Muscle of back (tissue), 13 donors: Measurements from ENCODE around the gene CSN3. TPM values are rescaled to one million over a fixed set of nuclear protein-coding genes. Genes with fewer than 3 reads are reported as not detected.
A peak's percentile ranks its signal among the peaks of the same experiment; 100 is the strongest.
"Not testable (repeated sequence)": the region's sequence is repeated elsewhere in the genome, so short reads cannot be mapped to it uniquely, and the experiment has no call there.

Experiments
- DNase-seq, 3 donors: peaks; one replicate each; pipeline versions ENCODE4 v3.0.0 to v3.0.0-alpha.2; 2013
- long read RNA-seq, 9 donors: transcript quantifications; one replicate each; lab custom pipeline, GENCODE V29; 2026
- polyA plus RNA-seq, 10 donors: library from polyadenylated mRNA; unstranded; fragments of 120-200 nt; gene quantifications; one replicate each; pipeline ENCODE4 v1.2.1, GENCODE V29; 2013; ENCODE audit not compliant: insufficient read length in 10 of 10

The CSN3 gene
- polyA plus RNA-seq = not detected
- long read RNA-seq, donor 1 = 0 reads
- long read RNA-seq, donor 2 = 0 reads
- long read RNA-seq, donor 3 = 0 reads
- long read RNA-seq, donor 4 = 0 reads
- long read RNA-seq, donor 5 = 0 reads
- long read RNA-seq, donor 6 = 0 reads
- long read RNA-seq, donor 7 = 0 reads
- long read RNA-seq, donor 8 = 0 reads
- long read RNA-seq, donor 9 = 0 reads

- DNase-seq = not testable (repeated sequence)
Observed at GRCh38 chr4:70242297-70242696, at the start of gene CSN3. TSS of gene CSN3 (plus strand) at chr4:70242597. CDS start at chr4:70244820, 2,223 bp downstream.

DNA sequence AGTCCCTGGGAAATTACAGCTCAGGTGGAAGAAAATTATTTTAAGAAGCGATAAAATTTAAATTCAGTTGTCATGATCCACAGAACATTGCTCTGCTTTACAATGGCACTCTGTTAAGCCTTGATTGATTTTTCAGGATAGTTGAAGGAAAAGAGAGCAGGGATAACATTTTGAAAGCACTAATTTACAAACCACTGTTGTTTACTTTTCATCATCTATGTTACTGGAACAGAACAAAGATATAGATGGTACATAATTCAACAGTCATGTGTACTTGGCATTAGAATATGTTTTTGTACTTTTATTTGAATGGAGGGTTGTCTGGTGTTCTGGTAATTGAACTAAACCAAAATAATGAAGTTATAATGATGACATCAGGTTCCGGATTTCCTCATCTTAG lies 49.5 kb upstream of the CSN3 start:
- DNase-seq = no peak

DNA sequence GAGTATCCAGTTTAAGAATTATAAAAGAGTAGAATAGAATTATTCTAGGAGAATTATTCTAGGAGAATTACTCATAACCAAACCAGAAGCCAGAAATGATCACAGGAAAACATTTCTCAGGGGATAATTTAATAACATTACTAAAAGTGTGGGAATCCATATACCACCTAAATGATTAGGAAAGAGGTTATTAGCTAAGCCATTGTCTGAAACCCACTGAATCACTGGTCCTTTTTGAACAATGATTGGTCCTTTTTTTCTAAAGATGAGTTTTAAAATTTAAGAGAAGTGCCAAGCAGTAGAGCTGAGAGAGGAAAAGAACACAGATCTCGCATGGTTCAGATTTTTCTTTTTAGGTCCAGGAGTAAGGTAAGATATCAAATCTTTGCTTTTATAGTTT lies 47.0 kb upstream of the CSN3 start, which contains the start of gene ODAM:
TSS of gene ODAM (plus strand) at position 301 of the 400 bp plus-strand sequence. CDS start 819 bp downstream, outside the sequence.
- DNase-seq = no peak

DNA sequence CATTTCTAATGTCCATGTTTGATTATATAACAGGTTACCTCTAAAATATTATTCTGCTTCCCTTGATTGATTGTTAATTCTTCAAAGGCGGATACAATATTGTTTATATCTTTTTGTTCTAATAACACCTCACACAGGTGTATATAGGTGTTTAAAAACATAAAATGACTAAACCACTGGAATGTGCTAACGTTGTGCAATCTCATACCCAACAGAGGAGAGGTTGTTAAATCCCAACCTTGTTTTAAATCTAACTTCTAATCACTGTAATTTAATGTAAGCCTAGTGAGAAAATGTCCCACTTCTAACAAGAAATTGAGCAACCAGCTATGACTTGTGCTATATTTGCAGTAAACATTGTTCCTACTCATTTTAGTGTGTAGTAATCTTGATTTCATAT lies 45.5 kb upstream of the CSN3 start:
- no peak for DNase-seq

- DNase-seq = no peak
Observed at GRCh38 chr4:70197842-70198241, 44.6 kb upstream of the CSN3 start.

- DNase-seq = no peak
Observed at GRCh38 chr4:70203601-70204000, 38.8 kb upstream of the CSN3 start.

DNA sequence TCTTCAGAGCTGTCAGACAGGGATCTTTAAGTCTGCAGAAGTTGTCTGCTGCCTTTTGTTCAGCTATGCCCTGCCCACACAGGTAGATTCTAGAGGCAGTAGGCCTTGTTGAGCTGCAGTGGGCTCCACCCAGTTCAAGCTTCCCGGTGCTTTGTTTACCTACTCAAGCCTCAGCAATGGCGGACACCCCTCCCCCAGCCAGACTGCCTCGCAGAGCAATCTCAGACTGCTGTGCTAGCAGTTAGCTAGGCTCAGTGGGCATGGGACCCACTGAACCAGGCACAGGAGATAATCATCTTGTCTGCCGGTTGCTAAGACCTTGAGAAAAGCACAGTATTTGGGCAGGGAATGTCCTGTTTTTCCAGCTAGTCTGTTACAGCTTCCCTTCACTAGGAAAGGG lies 29.6 kb upstream of the CSN3 start:
- DNase-seq = not testable (repeated sequence)

DNA sequence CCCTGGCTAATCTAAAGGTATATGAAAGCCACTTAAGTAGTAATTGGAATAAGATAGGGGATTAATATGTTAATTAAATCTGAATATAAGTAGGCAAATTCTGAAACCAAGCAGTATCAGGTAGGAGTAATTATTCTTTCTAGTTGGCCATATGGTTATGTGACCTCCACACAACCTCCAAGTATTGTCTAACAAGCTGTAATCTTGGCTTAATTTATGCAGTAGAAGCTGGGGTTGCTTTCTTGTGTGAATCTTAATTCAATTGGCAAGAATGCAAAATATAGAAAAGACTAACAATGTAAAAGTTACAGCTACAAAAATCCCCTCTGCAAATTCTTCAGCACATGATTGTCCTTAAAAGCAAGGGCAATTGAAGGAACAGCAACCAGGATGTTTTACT lies 26.3 kb upstream of the CSN3 start:
- not testable (repeated sequence) for DNase-seq

DNA sequence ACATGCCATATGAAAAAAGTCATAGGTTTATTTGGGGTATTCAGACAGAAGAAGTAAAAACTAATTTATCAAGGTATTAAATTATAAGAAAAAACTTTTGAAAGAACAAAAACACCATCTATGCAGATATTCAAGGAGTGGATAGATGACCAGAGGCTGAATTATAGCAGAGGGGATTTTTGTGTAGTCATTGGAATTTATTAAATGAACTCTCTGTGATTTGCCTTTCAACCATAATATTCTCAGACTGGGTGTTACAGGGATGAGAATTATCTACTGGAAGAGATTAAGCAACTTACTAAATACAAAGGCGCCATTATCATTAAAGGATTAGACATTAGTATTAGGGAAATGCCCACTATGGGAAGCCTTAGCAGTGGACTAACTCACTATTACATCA lies 25.8 kb upstream of the CSN3 start:
- DNase-seq = not testable (repeated sequence)

- DNase-seq = not testable (repeated sequence)
Observed at GRCh38 chr4:70221389-70221788, 21.0 kb upstream of the CSN3 start.

DNA sequence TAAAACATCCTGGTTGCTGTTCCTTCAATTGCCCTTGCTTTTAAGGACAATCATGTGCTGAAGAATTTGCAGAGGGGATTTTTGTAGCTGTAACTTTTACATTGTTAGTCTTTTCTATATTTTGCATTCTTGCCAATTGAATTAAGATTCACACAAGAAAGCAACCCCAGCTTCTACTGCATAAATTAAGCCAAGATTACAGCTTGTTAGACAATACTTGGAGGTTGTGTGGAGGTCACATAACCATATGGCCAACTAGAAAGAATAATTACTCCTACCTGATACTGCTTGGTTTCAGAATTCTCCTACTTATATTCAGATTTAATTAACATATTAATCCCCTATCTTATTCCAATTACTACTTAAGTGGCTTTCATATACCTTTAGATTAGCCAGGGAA lies 20.6 kb upstream of the CSN3 start:
- DNase-seq = not testable (repeated sequence)

GRCh38 chr4:70225824-70226223 lies 16.6 kb upstream of the CSN3 start, which contains the start of gene FDCSP:
TSS of gene FDCSP (plus strand) at chr4:70226124. CDS start at chr4:70231195, 5,071 bp downstream.
- DNase-seq = no peak

GRCh38 chr4:70236125-70236524 lies 6.3 kb upstream of the CSN3 start:
- no peak for DNase-seq

DNA sequence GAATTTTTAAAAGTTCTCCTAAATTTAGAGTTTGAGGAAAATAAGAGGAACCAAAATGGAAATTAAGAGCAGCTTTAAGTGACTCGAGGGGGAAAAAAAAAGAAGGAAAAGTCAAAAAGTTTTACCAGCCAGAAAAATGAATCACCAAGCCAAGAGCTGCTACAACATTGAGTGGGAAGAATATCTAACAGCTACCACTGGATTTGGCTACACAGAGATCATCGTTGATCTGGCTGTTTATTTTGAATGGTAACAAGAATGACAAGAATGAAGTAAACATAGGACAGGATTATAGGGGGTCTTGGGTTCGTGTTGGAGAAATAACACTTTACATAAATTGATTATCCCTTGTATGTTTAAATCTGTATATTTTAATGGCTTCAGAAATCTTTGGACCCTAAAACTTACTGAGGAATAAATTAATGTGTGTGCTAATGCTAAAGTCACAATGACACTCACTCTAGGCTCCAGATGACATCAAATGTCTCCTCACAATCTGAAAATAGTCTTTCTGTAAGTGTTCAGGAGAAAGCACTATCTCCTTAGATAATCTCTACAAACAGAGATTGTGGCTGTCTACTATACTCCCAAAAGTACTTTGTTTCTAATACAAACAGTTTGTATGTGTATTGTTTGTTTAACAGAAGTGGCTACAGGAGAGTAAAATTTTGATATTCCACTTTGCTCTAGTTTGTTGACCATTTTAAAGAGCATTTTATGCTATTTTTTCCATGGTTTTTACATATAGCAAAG lies 3.1 kb upstream of the CSN3 start:
- no peak for DNase-seq

- no peak for DNase-seq
Observed at GRCh38 chr4:70239884-70240591, 2.4 kb upstream of the CSN3 start.

GRCh38 chr4:70243091-70243490 lies 694 bp downstream of the CSN3 start:
- DNase-seq = no peak

- no peak for DNase-seq
Observed at GRCh38 chr4:70251250-70251944, 9.0 kb downstream of the CSN3 start.

DNA sequence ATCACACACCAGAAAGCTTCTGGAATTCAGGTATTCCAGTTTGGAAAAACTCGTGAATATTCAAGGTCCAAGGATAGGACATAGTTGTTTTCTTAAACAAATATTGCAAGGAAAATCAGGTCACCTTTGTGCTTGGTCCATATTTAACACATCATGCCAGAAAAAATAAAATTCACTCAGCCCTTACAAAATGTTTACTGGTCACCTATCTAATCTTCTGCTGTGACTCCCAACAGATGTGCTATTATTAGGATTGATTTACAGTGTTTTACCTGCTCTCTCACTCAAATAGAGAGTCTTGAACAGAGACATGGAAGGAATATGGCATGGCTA lies 9.5 kb downstream of the CSN3 start:
- no peak for DNase-seq

DNA sequence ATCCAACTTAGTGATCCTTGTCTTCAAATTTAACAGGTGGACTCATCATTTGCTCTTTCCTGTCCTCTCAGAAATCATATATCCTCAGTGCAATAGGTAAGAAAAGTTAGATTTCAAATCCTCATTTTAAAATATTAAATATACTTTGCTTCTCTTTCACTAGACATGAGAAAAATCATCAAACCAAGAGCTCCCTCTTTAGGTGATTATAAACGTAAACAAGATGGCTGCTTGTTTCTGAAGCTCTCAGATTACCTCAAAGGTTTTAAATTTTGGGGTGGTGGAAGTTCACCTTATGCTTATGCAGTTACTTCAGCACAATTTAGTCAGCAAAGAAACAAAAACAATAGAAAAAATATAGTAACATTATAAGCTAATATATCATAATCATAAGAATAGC lies 27.3 kb downstream of the CSN3 start:
- peak in 2 of 3 donors; percentile 0 to 2 for DNase-seq

- no peak for DNase-seq
Observed at GRCh38 chr4:70277121-70277520, 34.7 kb downstream of the CSN3 start.

GRCh38 chr4:70280567-70280966 lies 38.2 kb downstream of the CSN3 start:
- no peak for DNase-seq

- DNase-seq = no peak
Observed at GRCh38 chr4:70288651-70289050, 46.3 kb downstream of the CSN3 start.
